H1 (cell line): ENCODE data around the gene TSPAN2. TPM values are rescaled to one million over a fixed set of nuclear protein-coding genes. Genes with fewer than 3 reads are reported as not detected.

Experiments
- CTCF ChIA-PET: fragments of 300-600 bp; sonication (Branson Sonifier 250); formaldehyde crosslinking; loops from one replicate; lab custom pipeline; 2021; ENCODE audit not compliant: partially characterized antibody; lab: Charles Lee
- POLR2A ChIA-PET: fragments of 300-600 bp; sonication (Branson Sonifier 250); formaldehyde crosslinking; loops from one replicate; lab custom pipeline; 2021; ENCODE audit warnings: inconsistent platforms; ENCODE audit not compliant: partially characterized antibody; lab: Charles Lee
- DNase-seq, 2 experiments: peaks; one replicate each; pipeline versions ENCODE4 v3.0.0 to v3.0.0-alpha.2; 2010 to 2022; ENCODE audit warnings: low spot score in 2 of 2, low read depth in 1 of 2, mixed read lengths in 1 of 2
- FAIRE-seq: peaks from 2 replicates; lab custom pipeline; 2011; peaks lifted over from hg19 to GRCh38; lab: Jason Lieb, UNC
- H2AFZ ChIP-seq: 2 replicates; pipeline ENCODE4 v1.8.1; 2012; ENCODE audit warnings: low read length, inconsistent platforms
- H2AK5ac ChIP-seq: 2 replicates; pipeline ENCODE4 v1.6.1; 2013; ENCODE audit warnings: low read depth, low read length
- H2BK120ac ChIP-seq: replicated peaks from 2 replicates; pipeline ENCODE3; 2013; ENCODE audit warnings: low read depth, low read length, inconsistent platforms
- H2BK12ac ChIP-seq: 2 replicates; pipeline ENCODE4 v1.6.1; 2013; ENCODE audit warnings: low read depth, low read length
- H2BK15ac ChIP-seq: 2 replicates; pipeline ENCODE4 v1.6.1; 2013; ENCODE audit warnings: low read length
- H2BK20ac ChIP-seq: 2 replicates; pipeline ENCODE4 v1.6.1; 2013; ENCODE audit warnings: low read length
- H2BK5ac ChIP-seq: 2 replicates; pipeline ENCODE4 v1.6.1; 2013; ENCODE audit warnings: low read depth, low read length
- H3K14ac ChIP-seq: 2 replicates; pipeline ENCODE4 v1.6.1; 2013; ENCODE audit warnings: inconsistent platforms; ENCODE audit not compliant: insufficient read length
- H3K18ac ChIP-seq: 2 replicates; pipeline ENCODE4 v1.6.1; 2013; ENCODE audit warnings: low read length; ENCODE audit errors: extremely low read depth
- H3K23ac ChIP-seq: 2 replicates; pipeline ENCODE4 v1.6.1; 2013; ENCODE audit warnings: inconsistent platforms; ENCODE audit not compliant: insufficient read length
- H3K23me2 ChIP-seq: 2 replicates; pipeline ENCODE4 v1.6.1; 2013; ENCODE audit warnings: low read depth, low read length
- H3K27ac ChIP-seq: 2 replicates; pipeline ENCODE4 v1.6.1; 2011; ENCODE audit warnings: low read depth, low read length, inconsistent platforms
- H3K27me3 ChIP-seq, 4 experiments: replicated peaks in 1 of 4; 1 replicate in 1 of 4; 2 replicates in 3 of 4; pipeline versions ENCODE4 v1.6.1 to v1.8.1; 2011 to 2013; ENCODE audit warnings: low read length in 3 of 4, mild to moderate bottlenecking in 3 of 4, inconsistent platforms in 2 of 4, mixed read lengths in 2 of 4, moderate library complexity in 1 of 4; ENCODE audit not compliant: control insufficient read depth in 3 of 4, insufficient read depth in 3 of 4; ENCODE audit errors: extremely low read depth in 1 of 4
- H3K36me3 ChIP-seq, 4 experiments: 2 replicates each; pipeline versions ENCODE4 v1.6.1 to v1.8.1; 2011 to 2013; ENCODE audit warnings: mild to moderate bottlenecking in 4 of 4, low read length in 3 of 4, moderate library complexity in 2 of 4, control low read depth in 1 of 4, inconsistent platforms in 1 of 4; ENCODE audit not compliant: insufficient read depth in 4 of 4, control insufficient read depth in 2 of 4
- H3K4ac ChIP-seq: replicated peaks from 2 replicates; pipeline ENCODE3; 2013; ENCODE audit warnings: low read length, low read depth, mixed read lengths, inconsistent platforms; ENCODE audit not compliant: insufficient read length
- H3K4me1 ChIP-seq, 4 experiments: replicated peaks in 1 of 4; 1 replicate in 1 of 4; 2 replicates in 3 of 4; pipeline versions ENCODE4 v1.6.1 to v1.8.1; 2011 to 2013; ENCODE audit warnings: low read length in 3 of 4, inconsistent platforms in 2 of 4, mixed read lengths in 1 of 4; ENCODE audit not compliant: insufficient read depth in 4 of 4, control insufficient read depth in 3 of 4
- H3K4me2 ChIP-seq, 2 experiments: 2 replicates each; pipeline versions ENCODE4 v1.6.1 to v1.8.1; 2011 to 2013; ENCODE audit warnings: low read depth in 2 of 2, low read length in 2 of 2, control low read depth in 1 of 2, inconsistent platforms in 1 of 2, mild to moderate bottlenecking in 1 of 2; ENCODE audit not compliant: insufficient read depth in 1 of 2
- H3K4me3 ChIP-seq, 4 experiments: fragments of 200-600, 300-600 bp in 1 of 4; sonication (generic), shearing (Covaris generic), sonication (Bioruptor Twin) in 1 of 4; 2 replicates each; pipeline versions ENCODE4 v1.5.1 to v1.8.1; 2011 to 2016; ENCODE audit warnings: low read length in 4 of 4, low read depth in 3 of 4, control low read depth in 2 of 4, inconsistent platforms in 2 of 4, mild to moderate bottlenecking in 2 of 4, mixed read lengths in 1 of 4, moderate library complexity in 1 of 4; ENCODE audit not compliant: insufficient read depth in 2 of 4; ENCODE audit errors: extremely low read depth in 1 of 4
- H3K56ac ChIP-seq: replicated peaks from 2 replicates; pipeline ENCODE3; 2013; ENCODE audit warnings: low read depth, mild to moderate bottlenecking, mixed read lengths, low read length, inconsistent platforms; ENCODE audit not compliant: insufficient read length
- H3K79me1 ChIP-seq: 2 replicates; pipeline ENCODE4 v1.6.1; 2013; ENCODE audit warnings: low read depth, low read length, control low read depth
- H3K79me2 ChIP-seq, 2 experiments: 2 replicates each; pipeline versions ENCODE4 v1.6.1 to v1.8.1; 2012 to 2013; ENCODE audit warnings: low read length in 2 of 2, mild to moderate bottlenecking in 2 of 2, inconsistent platforms in 1 of 2; ENCODE audit not compliant: insufficient read depth in 2 of 2, control insufficient read depth in 1 of 2
- H3K9ac ChIP-seq, 4 experiments: replicated peaks in 1 of 4; 1 replicate in 1 of 4; 2 replicates in 3 of 4; pipeline versions ENCODE4 v1.6.1 to v1.8.1; 2011 to 2013; ENCODE audit warnings: low read depth in 3 of 4, low read length in 3 of 4, control low read depth in 2 of 4, mild to moderate bottlenecking in 2 of 4, moderate library complexity in 2 of 4, inconsistent platforms in 1 of 4; ENCODE audit errors: extremely low read depth in 1 of 4
- H3K9me3 ChIP-seq, 2 experiments: 2 replicates each; pipeline versions ENCODE4 v1.6.1 to v1.8.1; 2012 to 2013; ENCODE audit warnings: mild to moderate bottlenecking in 2 of 2, moderate library complexity in 2 of 2, control low read depth in 1 of 2, inconsistent platforms in 1 of 2, low read depth in 1 of 2, low read length in 1 of 2, mixed read lengths in 1 of 2; ENCODE audit not compliant: insufficient read depth in 2 of 2
- H4K20me1 ChIP-seq, 2 experiments: replicated peaks in 1 of 2; 2 replicates each; pipeline versions ENCODE3 to v1.8.1; 2011 to 2013; ENCODE audit warnings: inconsistent platforms in 2 of 2, low read length in 2 of 2, mild to moderate bottlenecking in 1 of 2; ENCODE audit not compliant: insufficient read depth in 2 of 2, control insufficient read depth in 1 of 2
- H4K5ac ChIP-seq: 2 replicates; pipeline ENCODE4 v1.6.1; 2013; ENCODE audit warnings: low read length, low read depth, mixed read lengths, inconsistent platforms; ENCODE audit not compliant: insufficient read length
- H4K8ac ChIP-seq: 2 replicates; pipeline ENCODE4 v1.8.0; 2013; ENCODE audit warnings: mild to moderate bottlenecking, moderate library complexity, low read length, inconsistent platforms; ENCODE audit not compliant: insufficient read depth; ENCODE audit errors: extremely low read depth
- H4K91ac ChIP-seq: replicated peaks from 2 replicates; pipeline ENCODE3; 2013; ENCODE audit warnings: low read length, mixed read lengths, inconsistent platforms; ENCODE audit not compliant: insufficient read length
- EGR1 ChIP-seq: IDR thresholded peaks from 2 replicates; pipeline ENCODE4 v1.6.1; 2011; ENCODE audit warnings: low read depth, low read length, borderline replicate concordance
- WGBS, 2 experiments: shearing (Covaris generic) in 1 of 2; methylation state at CpG; one replicate each; pipeline versions ENCODE4 v1.1.6 to v1.1.7; 2013 to 2015; ENCODE audit warnings: low lambda C conversion rate in 2 of 2, mixed read lengths in 2 of 2, inconsistent platforms in 1 of 2, low coverage in 1 of 2, missing lambda C conversion rate in 1 of 2; ENCODE audit not compliant: insufficient replicate concordance in 2 of 2, insufficient coverage in 1 of 2, insufficient read length in 1 of 2; ENCODE audit errors: extremely low coverage in 1 of 2, missing lambda C conversion rate in 1 of 2; 5-methylcytosine and 5-hydroxymethylcytosine counted together
- polyA plus RNA-seq, 7 experiments: library from polyadenylated mRNA; depleted of rRNA in 3 of 7; stranded (reverse) in 5 of 7; unstranded in 2 of 7; fragments of >200 nt in 5 of 7; fragments of 200-250 nt in 2 of 7; gene quantifications; 1 replicate in 5 of 7; 2 replicates in 1 of 7; 4 replicates in 1 of 7; pipeline versions ENCODE4 v1.2.1 to v1.2.3, GENCODE V29; 2011 to 2013; ENCODE audit warnings: missing spikeins in 2 of 7, mixed read lengths in 2 of 7
- total RNA-seq: library from RNA; stranded (reverse); fragmentation: NEBNext Ultra II Directional; extraction: Animal tissue kit (Norgen Biotek cat#: 25700); gene quantifications from 2 replicates; pipeline ENCODE4 v1.2.1, GENCODE V29; 2021

Gene TSPAN2
- total and polyA plus RNA-seq, 2 of the 8 experiments (the other 6 are each of a cell fraction or from before 2014, with no cell fraction given): 7.4 to 14.2 TPM

- CTCF ChIA-PET: interaction anchor here (1.0 to 1.6 kb wide), 3 partner anchors 9 to 112 kb away, joined by 3 to 5 read pairs (median 5); no protein-coding TSS in a partner anchor
- WGBS, 2 experiments: 87% methylated on average over 6 of the region's 6 CpGs; no CpG with 5 or more reads in 1 of the 2 experiments
These were observed 18.2 kb downstream of the TSPAN2 start for GRCh38 chr1:115071012-115071664.

More at GRCh38 chr1:115071012-115071664, 18.2 kb downstream of the TSPAN2 start:
- Histone ChIP-seq H3K23ac (no peak overlapping the region), H3K4me2 (no peak overlapping the region), H3K79me2 (no peaks in the 10 kb centered on the region), H4K5ac (no peak overlapping the region), H2BK5ac (no peak overlapping the region), H3K14ac (no peak overlapping the region), H2BK15ac (no peak overlapping the region), H2AK5ac (no peak overlapping the region), H4K91ac (no peak overlapping the region), H4K20me1 (no peaks in the 10 kb centered on the region), H3K79me1 (no peaks in the 10 kb centered on the region), H3K27ac (no peak overlapping the region), H4K8ac (no peak overlapping the region), H3K56ac (no peak overlapping the region), H3K4me1 (no peaks in the 10 kb centered on the region; a peak in 1 of 7 replicates), H2BK12ac (no peak overlapping the region)
- FAIRE-seq: no peak
- POLR2A ChIA-PET: interaction anchor here (0.9 to 1.3 kb wide), 2 partner anchors 14 to 15 kb away, joined by 3 to 4 read pairs; no protein-coding TSS in a partner anchor
- TF ChIP-seq EGR1: no peak
- TF ChIP-seq, all 59 proteins: peak for 0
- no peak overlapping the region for H3K4me3 ChIP-seq
- H3K36me3 ChIP-seq: no peaks in the 10 kb centered on the region
- H3K9ac ChIP-seq: no peak overlapping the region
- no peaks in the 10 kb centered on the region for H3K23me2 ChIP-seq
- no peak overlapping the region for H2AFZ ChIP-seq
- DNase-seq: no peak
- no peak overlapping the region for H3K4ac ChIP-seq
- no peak overlapping the region for H2BK20ac ChIP-seq
- no peaks in the 10 kb centered on the region for H3K9me3 ChIP-seq
- no peaks in the 10 kb centered on the region for H3K27me3 ChIP-seq
- no peak overlapping the region for H3K18ac ChIP-seq
- no peak overlapping the region for H2BK120ac ChIP-seq
